Breast epithelium (tissue), 4 donors: ENCODE results near the gene NYNRIN. TPM values are rescaled to one million over a fixed set of nuclear protein-coding genes. Genes with fewer than 3 reads are reported as not detected.

Source experiments
- DNase-seq, 2 donors: peaks; one replicate each; pipeline ENCODE4 v3.0.0-alpha.2; 2019; ENCODE audit warnings: low spot score in 2 of 2
- H3K27ac ChIP-seq, 2 donors: fragments of 200-600 bp; sonication (generic) in 1 of 2; one replicate each; pipeline ENCODE4 v1.5.1; 2016 to 2019; ENCODE audit warnings: mild to moderate bottlenecking in 1 of 2
- H3K27me3 ChIP-seq, 2 donors: fragments of 200-600 bp; sonication (generic) in 1 of 2; one replicate each; pipeline versions ENCODE4 v1.5.1 to v1.6.0; 2017 to 2019; ENCODE audit warnings: control low read depth in 1 of 2, mild to moderate bottlenecking in 1 of 2
- H3K36me3 ChIP-seq: fragments of 200-600 bp; one replicate; pipeline ENCODE4 v1.5.1; 2019
- H3K4me1 ChIP-seq, 2 donors: fragments of 200-600 bp; sonication (generic); one replicate each; pipeline ENCODE4 v1.5.1; 2016 to 2019; ENCODE audit warnings: control low read depth in 1 of 2
- H3K4me3 ChIP-seq, 3 donors: fragments of 200-600 bp; sonication (generic); 1 replicate in 2 of 3; 2 replicates in 1 of 3; pipeline ENCODE4 v1.5.1; 2016 to 2019; ENCODE audit warnings: mild to moderate bottlenecking in 3 of 3, moderate library complexity in 2 of 3
- H3K9me3 ChIP-seq, 2 donors: fragments of 200-600 bp; sonication (generic) in 1 of 2; one replicate each; pipeline ENCODE4 v1.5.1; 2016 to 2019; ENCODE audit warnings: control low read depth in 1 of 2
- POLR2A ChIP-seq: fragments of 450-650 bp; IDR thresholded peaks from one replicate; pipeline ENCODE4 v1.6.1; 2016; ENCODE audit warnings: antibody characterized with exemption, mild to moderate bottlenecking, moderate library complexity
- POLR2AphosphoS5 ChIP-seq, 3 donors: sonication (generic); formaldehyde crosslinking; IDR thresholded peaks; one replicate each; pipeline ENCODE4 v1.6.1; 2017; ENCODE audit warnings: antibody characterized with exemption in 3 of 3
- intact Hi-C: fragments of 100-400 bp; cut with DNase I; formaldehyde crosslinking; loops from one replicate; pipeline ENCODE4 v1.15.1; 2023; ENCODE audit warnings: low total_unique reads
- total RNA-seq, 3 donors: library from RNA; depleted of rRNA; stranded (reverse); fragments of >200 nt; gene quantifications; one replicate each; pipeline ENCODE4 v1.1.0, GENCODE V29; 2016
- TF ChIP-seq, protein P1 (sequence below), 3 donors: fragments of 450-650 bp; IDR thresholded peaks; one replicate each; pipeline ENCODE4 v1.5.1; 2016 to 2017; ENCODE audit warnings: antibody characterized with exemption in 3 of 3, mild to moderate bottlenecking in 3 of 3, moderate library complexity in 3 of 3

The NYNRIN gene
- total RNA-seq, 3 donors from 2014 or later = 6.4 to 8.2 (median 7.7) TPM

DNA sequence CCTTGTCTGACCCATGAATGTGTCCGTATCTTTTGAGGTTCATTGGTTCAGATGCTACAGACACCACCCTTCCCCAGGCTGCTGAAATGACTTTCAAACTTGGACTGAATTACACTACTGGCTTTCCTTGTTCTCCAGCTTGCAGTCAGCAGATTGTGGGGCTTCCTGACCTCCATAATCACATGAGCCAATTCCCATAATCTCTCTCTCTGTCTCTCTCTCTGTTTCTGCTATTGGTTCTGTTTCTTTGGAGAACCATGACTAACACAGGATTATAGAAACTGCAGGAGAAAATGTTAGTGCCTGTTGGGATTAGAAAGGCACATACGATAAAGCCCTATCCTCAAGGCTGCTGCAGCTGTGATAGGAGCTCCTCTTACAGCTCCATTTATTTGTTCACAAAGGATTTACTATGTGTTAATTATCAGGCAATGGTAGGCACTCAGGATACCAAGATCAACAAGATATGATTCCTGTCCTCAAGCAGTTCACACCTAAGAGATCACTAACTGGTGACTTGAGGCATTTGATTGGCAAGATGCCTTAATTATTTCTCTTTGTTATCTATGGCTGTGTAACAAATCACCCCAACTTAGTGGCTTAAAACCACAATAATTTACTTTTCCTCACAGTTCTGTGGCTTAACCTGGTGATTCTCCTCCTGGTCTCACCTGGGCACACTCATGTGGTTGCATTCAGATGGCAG lies 10.2 kb upstream of the NYNRIN start:
- TF ChIP-seq POLR2AphosphoS5 (IDR thresholded peaks at IDR 0.05) (no peak), POLR2A (no peak)
- TF ChIP-seq, protein P1, sequence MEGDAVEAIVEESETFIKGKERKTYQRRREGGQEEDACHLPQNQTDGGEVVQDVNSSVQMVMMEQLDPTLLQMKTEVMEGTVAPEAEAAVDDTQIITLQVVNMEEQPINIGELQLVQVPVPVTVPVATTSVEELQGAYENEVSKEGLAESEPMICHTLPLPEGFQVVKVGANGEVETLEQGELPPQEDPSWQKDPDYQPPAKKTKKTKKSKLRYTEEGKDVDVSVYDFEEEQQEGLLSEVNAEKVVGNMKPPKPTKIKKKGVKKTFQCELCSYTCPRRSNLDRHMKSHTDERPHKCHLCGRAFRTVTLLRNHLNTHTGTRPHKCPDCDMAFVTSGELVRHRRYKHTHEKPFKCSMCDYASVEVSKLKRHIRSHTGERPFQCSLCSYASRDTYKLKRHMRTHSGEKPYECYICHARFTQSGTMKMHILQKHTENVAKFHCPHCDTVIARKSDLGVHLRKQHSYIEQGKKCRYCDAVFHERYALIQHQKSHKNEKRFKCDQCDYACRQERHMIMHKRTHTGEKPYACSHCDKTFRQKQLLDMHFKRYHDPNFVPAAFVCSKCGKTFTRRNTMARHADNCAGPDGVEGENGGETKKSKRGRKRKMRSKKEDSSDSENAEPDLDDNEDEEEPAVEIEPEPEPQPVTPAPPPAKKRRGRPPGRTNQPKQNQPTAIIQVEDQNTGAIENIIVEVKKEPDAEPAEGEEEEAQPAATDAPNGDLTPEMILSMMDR (IDR thresholded peaks at IDR 0.05) = no peak
- DNase-seq = no peak
- no peaks in the 10 kb centered on the region for H3K9me3 ChIP-seq
- no peaks in the 10 kb centered on the region for H3K27me3 ChIP-seq
- peak overlapping the region in 1 of 2 donors; percentile 50 for H3K27ac ChIP-seq
- H3K4me1 ChIP-seq = no peaks in the 10 kb centered on the region
- intact Hi-C loops = no loop called here
- H3K4me3 ChIP-seq = no peak overlapping the region
- no peaks in the 10 kb centered on the region for H3K36me3 ChIP-seq

DNA sequence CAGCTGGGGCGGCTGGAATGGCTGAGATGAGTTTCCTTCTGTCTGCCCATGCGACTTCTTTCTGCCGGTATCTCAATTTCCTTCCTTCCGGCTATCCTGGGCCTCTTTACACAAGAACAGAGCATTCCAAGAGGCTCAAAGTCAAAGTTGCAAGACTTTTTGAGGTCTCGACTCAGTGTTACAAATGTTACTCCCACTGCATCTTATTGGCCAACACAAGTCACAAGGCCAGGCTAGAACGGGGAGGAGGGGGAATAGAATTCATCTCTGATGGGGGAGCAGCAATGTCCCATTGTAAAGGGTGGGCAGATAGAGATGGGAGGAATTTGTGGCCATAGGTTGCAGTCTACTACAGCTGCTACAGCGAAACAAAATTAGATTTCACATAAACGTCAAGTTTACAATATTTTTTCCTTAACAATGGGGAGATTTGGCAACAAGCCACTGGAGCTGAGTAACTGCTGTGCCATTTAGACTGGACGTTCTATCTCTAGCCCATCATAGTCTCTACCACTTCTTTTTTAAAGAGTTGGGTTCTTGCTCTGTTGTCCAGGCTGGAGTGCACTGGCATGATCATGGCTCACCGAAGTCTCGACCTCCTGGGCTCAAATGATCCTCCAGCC lies 9.5 kb upstream of the NYNRIN start:
- intact Hi-C loops = no loop called here
- Histone ChIP-seq H3K27me3 (no peaks in the 10 kb centered on the region), H3K27ac (peak overlapping the region in 1 of 2 donors; percentile 50), H3K9me3 (no peaks in the 10 kb centered on the region), H3K4me1 (no peaks in the 10 kb centered on the region), H3K4me3 (no peak overlapping the region), H3K36me3 (no peaks in the 10 kb centered on the region)
- TF ChIP-seq, protein P1 (IDR thresholded peaks at IDR 0.05) = no peak
- TF ChIP-seq POLR2AphosphoS5 (IDR thresholded peaks at IDR 0.05) (no peak), POLR2A (no peak)
- no peak for DNase-seq

DNA sequence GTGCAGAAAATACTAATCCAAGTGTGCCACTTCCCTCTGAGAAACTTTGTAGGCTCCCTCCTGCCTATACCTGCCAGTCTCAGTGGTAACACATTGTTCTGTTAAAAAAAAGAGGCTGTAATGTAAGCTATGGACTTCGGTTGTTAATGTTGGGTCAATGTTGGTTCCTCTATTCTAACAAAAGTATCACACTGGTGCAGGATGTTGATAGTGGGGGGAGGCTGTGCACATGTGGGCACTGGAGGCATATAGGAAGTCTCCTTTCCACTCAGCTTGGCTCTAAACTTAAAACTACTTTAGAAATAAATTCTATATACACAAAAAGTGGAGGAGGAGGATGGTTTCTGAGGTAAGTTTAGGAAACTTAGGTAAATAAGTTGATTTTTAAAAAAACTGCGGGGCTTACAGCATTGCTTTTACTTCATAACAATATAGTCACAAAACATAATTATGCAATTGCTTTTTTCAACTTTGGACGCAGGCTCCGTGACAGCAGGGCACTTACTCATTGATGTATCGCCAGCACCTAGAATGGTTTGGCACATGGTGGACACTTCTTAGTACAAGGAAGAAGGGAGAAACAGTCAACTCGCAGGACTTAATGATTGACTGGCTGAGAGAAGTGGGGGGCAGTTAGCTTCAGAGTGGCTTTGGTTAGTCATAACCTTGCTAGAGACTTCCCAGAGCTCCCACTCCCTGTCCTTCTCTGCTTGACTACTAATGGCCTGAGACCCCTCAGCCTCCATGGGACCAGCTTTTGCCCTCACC lies 7.9 kb upstream of the NYNRIN start:
- TF ChIP-seq POLR2A (no peak), POLR2AphosphoS5 (IDR thresholded peaks at IDR 0.05) (no peak)
- TF ChIP-seq, protein P1 (IDR thresholded peaks at IDR 0.05) = no peak
- no peaks in the 10 kb centered on the region for H3K27me3 ChIP-seq
- intact Hi-C loops = no loop called here
- DNase-seq = no peak
- H3K9me3 ChIP-seq = no peaks in the 10 kb centered on the region
- H3K27ac ChIP-seq = no peak overlapping the region
- no peak overlapping the region for H3K4me3 ChIP-seq
- H3K36me3 ChIP-seq = no peaks in the 10 kb centered on the region
- H3K4me1 ChIP-seq = no peaks in the 10 kb centered on the region

DNA sequence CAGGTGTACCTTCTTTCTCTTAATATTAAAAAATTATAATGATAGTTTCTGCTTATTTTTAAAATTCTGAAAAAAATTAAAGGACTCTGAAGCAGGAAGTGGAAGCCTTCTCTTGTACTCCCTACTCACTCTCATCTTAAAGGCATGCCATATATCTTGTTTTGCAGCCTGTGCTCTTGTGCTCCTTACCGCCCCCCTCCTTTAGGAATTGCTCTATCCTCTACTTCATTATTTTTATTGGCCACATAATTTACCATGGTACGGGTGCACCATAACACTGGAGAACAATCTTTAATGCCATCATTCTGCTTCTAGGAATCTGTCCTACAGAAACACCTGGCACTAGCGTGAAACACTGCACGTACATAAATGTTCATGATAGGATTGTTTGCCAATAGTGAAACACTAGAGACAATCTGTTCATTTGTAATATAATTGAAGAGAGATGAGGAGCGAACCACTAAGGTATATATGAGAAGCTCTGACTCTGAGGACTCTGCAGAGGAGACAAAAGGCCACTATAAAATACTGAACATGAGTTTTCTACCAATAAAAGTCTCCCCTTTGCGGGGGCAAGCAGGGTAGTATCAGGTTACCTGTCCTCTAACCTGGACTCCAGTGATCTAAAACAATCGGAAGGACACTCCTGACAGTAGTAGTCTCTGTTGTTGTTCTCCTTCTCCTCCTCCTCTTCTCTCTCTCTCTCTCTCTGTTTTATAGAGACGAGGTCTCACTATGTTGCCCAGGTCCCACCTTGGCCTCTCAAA lies 6.3 kb upstream of the NYNRIN start:
- TF ChIP-seq POLR2A (no peak), POLR2AphosphoS5 (IDR thresholded peaks at IDR 0.05) (no peak)
- TF ChIP-seq, protein P1 (IDR thresholded peaks at IDR 0.05) = no peak
- no peak overlapping the region for H3K27ac ChIP-seq
- intact Hi-C loops = no loop called here
- no peaks in the 10 kb centered on the region for H3K36me3 ChIP-seq
- no peaks in the 10 kb centered on the region for H3K27me3 ChIP-seq
- no peaks in the 10 kb centered on the region for H3K4me1 ChIP-seq
- no peaks in the 10 kb centered on the region for H3K9me3 ChIP-seq
- no peak for DNase-seq
- no peak overlapping the region for H3K4me3 ChIP-seq
